ACC112 (cell line): ENCODE results near the gene NR2F1.

Experiments
- H2AFZ ChIP-seq: fragments of 200-600 bp; sonication (generic); one replicate; pipeline ENCODE4 v1.6.0; 2017; ENCODE audit warnings: antibody characterized with exemption, low read length; ENCODE audit not compliant: unreplicated experiment
- H3K27ac ChIP-seq: fragments of 200-600 bp; sonication (generic); 2 replicates; pipeline ENCODE4 v1.5.1; 2014; ENCODE audit warnings: low read depth, mild to moderate bottlenecking, antibody characterized with exemption, low read length, moderate library complexity
- H3K27me3 ChIP-seq: fragments of 200-600 bp; sonication (generic); 2 replicates; pipeline ENCODE4 v1.6.1; 2014; ENCODE audit warnings: mild to moderate bottlenecking, antibody characterized with exemption, low read length, moderate library complexity, mixed read lengths; ENCODE audit not compliant: insufficient read depth
- H3K36me3 ChIP-seq: fragments of 200-600 bp; sonication (generic); 2 replicates; pipeline ENCODE4 v1.6.1; 2016; ENCODE audit warnings: mild to moderate bottlenecking, antibody characterized with exemption, low read length, moderate library complexity, mixed read lengths; ENCODE audit not compliant: insufficient read depth
- H3K4me1 ChIP-seq: fragments of 200-600 bp; sonication (generic); one replicate; pipeline ENCODE4 v1.6.1; 2016; ENCODE audit warnings: low read length, mixed read lengths; ENCODE audit not compliant: insufficient read depth, unreplicated experiment, control insufficient read depth
- H3K4me3 ChIP-seq: fragments of 200-600 bp; sonication (generic); 2 replicates; pipeline ENCODE4 v1.5.1; 2014; ENCODE audit warnings: mild to moderate bottlenecking, low read depth, low read length
- H3K79me2 ChIP-seq: fragments of 200-600 bp; sonication (generic); one replicate; pipeline ENCODE4 v1.6.0; 2016; ENCODE audit warnings: low read length; ENCODE audit not compliant: control insufficient read depth, unreplicated experiment, insufficient read depth

Gene NR2F1

DNA sequence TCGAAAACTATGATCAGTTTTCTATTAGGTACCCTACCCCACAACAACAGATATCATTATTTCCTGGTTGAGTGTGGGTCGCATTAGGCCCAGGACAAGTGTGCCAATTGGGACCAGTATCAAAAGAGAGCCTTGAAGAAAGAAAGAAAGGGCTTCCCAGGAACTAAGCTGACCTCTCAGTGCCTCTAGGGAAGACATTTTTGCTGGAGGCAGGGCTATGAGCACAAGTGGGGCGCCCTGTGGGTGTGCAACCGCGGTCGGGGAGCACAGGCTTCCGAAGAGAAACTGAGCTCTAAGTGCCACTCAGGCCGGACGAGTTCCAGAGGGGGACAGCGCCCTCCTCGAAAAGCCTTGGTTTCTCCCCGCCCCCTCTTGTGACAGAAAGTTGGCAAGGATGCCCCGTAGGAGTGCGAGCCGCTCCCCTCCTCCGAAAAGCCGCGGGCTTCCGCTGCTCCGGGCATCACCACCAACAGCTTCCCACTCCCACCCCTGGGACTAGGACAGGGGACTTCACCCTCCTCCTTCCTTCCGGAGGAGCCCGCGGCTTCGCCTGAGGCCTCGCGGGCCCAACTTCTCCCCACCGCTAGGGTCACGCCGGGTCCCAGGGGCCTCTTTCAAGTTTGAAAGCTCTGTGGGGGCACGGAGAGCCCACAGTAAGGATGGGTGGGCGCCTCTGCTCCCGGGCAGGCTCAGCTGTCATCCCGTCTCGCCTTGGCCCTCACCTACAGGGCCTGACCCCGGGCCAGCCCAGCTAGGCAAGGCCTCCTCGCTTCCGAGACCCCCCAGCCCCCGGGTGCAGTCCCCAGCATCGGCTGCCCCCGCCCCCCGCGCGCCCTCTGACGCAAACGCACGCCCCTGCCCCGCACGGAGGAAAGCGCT lies 4.0 kb upstream of the NR2F1 start:
- no peaks in the 10 kb centered on the region for H3K27me3 ChIP-seq
- no peaks in the 10 kb centered on the region for H3K36me3 ChIP-seq
- H2AFZ ChIP-seq: peak overlapping the region; percentile 6
- H3K27ac ChIP-seq: peak overlapping the region; percentile 77
- peak overlapping the region; percentile 84 for H3K4me3 ChIP-seq
- peaks cover 48% of the 10 kb centered on the region for H3K4me1 ChIP-seq
- peaks cover 79% of the 10 kb centered on the region for H3K79me2 ChIP-seq

- peak overlapping the region; percentile 77 for H3K27ac ChIP-seq
- H3K4me1 ChIP-seq: peaks cover 42% of the 10 kb centered on the region
- peaks cover 74% of the 10 kb centered on the region for H3K79me2 ChIP-seq
- peak overlapping the region; percentile 14 for H2AFZ ChIP-seq
- H3K4me3 ChIP-seq: peak overlapping the region; percentile 84
- no peaks in the 10 kb centered on the region for H3K36me3 ChIP-seq
- H3K27me3 ChIP-seq: no peaks in the 10 kb centered on the region
Measured at GRCh38 chr5:93579692-93580062, 3.3 kb upstream of the NR2F1 start.

DNA sequence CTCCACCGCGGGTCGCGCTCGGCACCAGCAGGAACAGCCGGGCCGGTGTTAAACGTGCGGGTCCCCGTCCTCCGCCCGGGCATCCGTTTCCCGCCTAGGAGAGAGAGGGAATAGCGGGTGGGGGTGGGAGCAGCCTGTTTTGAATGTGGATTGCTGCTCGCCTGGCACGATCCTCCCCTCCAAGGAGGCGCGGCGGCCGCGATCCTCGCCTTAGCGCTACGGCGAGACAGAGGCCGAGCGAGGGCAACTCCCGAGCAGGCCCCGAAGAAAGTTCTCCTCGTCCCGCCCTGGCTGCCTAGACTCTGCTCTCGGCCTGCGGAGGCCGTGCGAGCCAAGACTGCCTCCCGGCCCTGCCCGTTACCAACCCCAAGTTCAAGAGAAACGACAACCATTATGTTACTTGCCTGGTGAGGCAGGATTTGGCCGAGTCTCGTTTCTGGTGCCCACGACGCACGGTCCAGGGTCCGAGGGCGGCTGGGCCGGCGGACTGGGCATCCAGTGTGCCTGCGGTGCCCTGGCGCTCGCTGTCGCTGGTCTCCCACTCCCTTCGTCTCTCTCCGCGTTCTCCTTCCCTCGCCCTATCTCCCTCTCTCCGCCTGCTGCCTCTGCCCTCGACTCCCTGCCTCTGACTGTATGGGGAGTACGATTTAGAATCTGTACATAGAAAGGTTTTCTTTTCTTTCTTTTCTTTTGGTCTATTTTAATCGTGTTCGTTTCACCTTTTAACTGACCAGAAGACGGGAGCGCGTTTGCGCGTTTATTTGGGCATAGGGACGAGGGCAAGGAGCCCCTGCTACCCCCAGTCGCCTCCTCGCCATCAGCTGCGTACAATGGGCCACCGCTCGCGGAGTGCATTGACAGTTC lies 2.7 kb upstream of the NR2F1 start:
- H3K4me3 ChIP-seq: peak overlapping the region; percentile 84
- H3K4me1 ChIP-seq: peaks cover 36% of the 10 kb centered on the region
- H3K79me2 ChIP-seq: peaks cover 73% of the 10 kb centered on the region
- H2AFZ ChIP-seq: peak overlapping the region; percentile 80
- H3K27me3 ChIP-seq: no peaks in the 10 kb centered on the region
- H3K27ac ChIP-seq: peak overlapping the region; percentile 77
- no peaks in the 10 kb centered on the region for H3K36me3 ChIP-seq

DNA sequence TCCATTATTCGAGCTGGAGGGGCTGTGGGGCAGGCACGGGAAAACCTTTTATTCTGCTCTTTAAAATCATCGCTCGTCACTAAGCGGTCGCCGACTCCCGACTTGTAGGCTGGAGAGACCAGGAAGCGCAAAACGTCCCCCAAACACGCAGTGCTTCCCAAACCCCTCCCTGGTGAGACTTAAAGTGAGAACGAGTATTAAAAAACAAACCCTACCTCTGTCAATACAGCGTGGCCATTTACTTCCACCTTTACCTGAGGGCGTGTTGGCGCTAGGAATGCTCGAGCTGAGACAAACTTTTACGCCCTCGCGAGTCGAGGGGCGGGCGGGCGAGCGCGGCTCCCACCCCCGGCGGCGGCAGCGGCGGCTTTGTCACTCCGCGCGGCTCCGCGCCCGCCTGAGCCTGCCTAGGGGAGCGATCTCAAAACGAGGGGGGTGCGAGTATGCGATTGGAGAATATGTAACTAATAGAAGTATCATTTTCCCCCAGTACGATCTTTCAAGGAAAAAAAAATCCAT lies 2.0 kb upstream of the NR2F1 start, which contains the start of gene NR2F1-AS1:
Gene NR2F1-AS1, minus strand, starts transcription at position 293 of the 519 bp plus-strand sequence.
- Histone ChIP-seq H2AFZ (peak within 1 kb of the TSS; percentile 80), H3K4me1 (peaks cover 29% of the 10 kb centered on the region), H3K27ac (peak within 1 kb of the TSS; percentile 77), H3K4me3 (peak within 1 kb of the TSS; percentile 84), H3K27me3 (no peaks in the 10 kb centered on the region), H3K36me3 (no peaks in the 10 kb centered on the region), H3K79me2 (peaks cover 72% of the 10 kb centered on the region)

DNA sequence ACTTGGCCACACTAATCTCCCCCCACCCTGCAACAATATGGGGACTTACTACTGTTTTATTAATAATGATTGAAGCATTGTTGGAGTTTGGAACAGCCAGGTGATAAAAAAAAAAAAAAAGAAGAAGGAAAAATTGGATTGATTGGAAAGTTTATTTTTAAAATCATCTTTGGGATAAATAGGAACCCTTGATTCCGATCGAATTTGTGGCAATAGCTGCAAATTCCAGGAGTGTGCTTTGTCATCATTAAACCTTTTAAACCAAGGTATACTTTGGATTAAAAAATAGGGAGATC lies 907 bp upstream of the NR2F1 start:
- Histone ChIP-seq H3K4me1 (peaks cover 17% of the 10 kb centered on the region), H3K27ac (peak overlapping the region; percentile 77), H3K79me2 (peaks cover 74% of the 10 kb centered on the region), H3K36me3 (no peaks in the 10 kb centered on the region), H3K27me3 (no peaks in the 10 kb centered on the region), H2AFZ (no peak overlapping the region), H3K4me3 (peak overlapping the region; percentile 84)

DNA sequence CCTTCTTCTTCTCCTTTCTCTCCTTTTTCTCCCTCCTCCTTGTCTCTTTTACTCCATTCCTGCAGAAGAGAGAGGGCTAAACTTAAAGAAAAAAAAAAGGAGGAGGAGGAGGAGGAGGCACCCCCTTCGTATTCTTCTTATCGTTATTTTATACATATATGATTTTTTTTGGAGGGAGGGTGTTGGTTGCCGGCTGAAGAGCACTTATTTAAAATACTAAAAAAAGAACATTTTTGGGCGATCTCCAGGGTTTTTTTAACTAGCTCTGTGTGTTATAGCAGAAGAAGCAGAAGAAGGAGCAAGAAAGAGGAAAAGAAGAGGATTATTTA lies 381 bp downstream of the NR2F1 start:
- Histone ChIP-seq H3K27ac (peak overlapping the region; percentile 77), H3K27me3 (no peaks in the 10 kb centered on the region), H3K79me2 (peaks cover 74% of the 10 kb centered on the region), H3K36me3 (peaks cover 4% of the 10 kb centered on the region; the same call in 1 of the 2 replicates), H2AFZ (peak overlapping the region; percentile 28), H3K4me3 (peak overlapping the region; percentile 84), H3K4me1 (peaks cover 5% of the 10 kb centered on the region)

GRCh38 chr5:93583768-93584595 lies 960 bp downstream of the NR2F1 start:
- H3K4me3 ChIP-seq: peak overlapping the region; percentile 84
- peaks cover 74% of the 10 kb centered on the region for H3K79me2 ChIP-seq
- peak overlapping the region; percentile 77 for H3K27ac ChIP-seq
- no peaks in the 10 kb centered on the region for H3K27me3 ChIP-seq
- H3K36me3 ChIP-seq: peaks cover 4% of the 10 kb centered on the region; the same call in 1 of the 2 replicates
- H3K4me1 ChIP-seq: peaks cover 3% of the 10 kb centered on the region
- peak overlapping the region; percentile 28 for H2AFZ ChIP-seq

- Histone ChIP-seq H3K27me3 (no peaks in the 10 kb centered on the region), H3K79me2 (peaks cover 75% of the 10 kb centered on the region), H3K27ac (peak overlapping the region; percentile 77; the same call in 1 of the 2 replicates), H3K4me1 (peaks cover 9% of the 10 kb centered on the region), H2AFZ (no peak overlapping the region), H3K4me3 (peak overlapping the region; percentile 84), H3K36me3 (peaks cover 4% of the 10 kb centered on the region; the same call in 1 of the 2 replicates)
Measured at GRCh38 chr5:93584596-93585040, 1.6 kb downstream of the NR2F1 start.

GRCh38 chr5:93585041-93585766 lies 2.2 kb downstream of the NR2F1 start:
- Histone ChIP-seq H2AFZ (peak overlapping the region; percentile 40), H3K4me3 (peak overlapping the region; percentile 84), H3K27ac (peak overlapping the region; percentile 39), H3K4me1 (peaks cover 15% of the 10 kb centered on the region), H3K36me3 (peaks cover 4% of the 10 kb centered on the region; the same call in 1 of the 2 replicates), H3K79me2 (peaks cover 75% of the 10 kb centered on the region), H3K27me3 (no peaks in the 10 kb centered on the region)
